Mammary epithelial cell (primary cell): ENCODE data around the gene NABP2.

ENCODE experiments used
- CTCF ChIP-seq, 2 donors: IDR thresholded peaks in 1 of 2; conservative IDR thresholded peaks in 1 of 2; 2 replicates each; pipeline ENCODE4 v1.5.1; 2011 to 2012; ENCODE audit warnings: inconsistent platforms in 2 of 2, low read length in 2 of 2, mild to moderate bottlenecking in 2 of 2, control low read depth in 1 of 2, low read depth in 1 of 2; ENCODE audit not compliant: insufficient read depth in 1 of 2; ENCODE audit errors: extremely low read depth in 1 of 2
- EZH2 ChIP-seq: IDR thresholded peaks from 2 replicates; pipeline ENCODE4 v1.6.1; 2012; ENCODE audit warnings: low read length, inconsistent platforms, borderline replicate concordance

DNA sequence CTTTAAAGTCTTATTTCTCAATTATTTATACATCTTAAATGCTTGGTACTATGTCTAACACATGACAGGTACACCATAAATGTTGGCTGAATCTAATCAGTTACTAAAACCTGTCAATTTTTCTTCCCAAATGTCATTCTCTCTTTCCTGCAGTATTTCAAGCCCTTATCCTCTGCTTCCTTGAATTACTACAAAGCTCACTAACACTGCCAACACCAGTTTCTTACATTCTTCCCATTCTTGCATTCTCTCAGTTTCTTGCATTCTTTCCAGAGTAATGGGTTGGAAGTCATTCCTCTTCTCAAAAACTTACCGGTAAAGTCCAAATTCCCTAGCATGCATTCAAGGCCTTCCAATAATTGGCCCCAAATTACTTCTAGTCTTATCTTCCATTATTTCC is 25.3 kb upstream of the NABP2 start:
- TF ChIP-seq CTCF (conservative IDR thresholded peaks at IDR 0.05 in 1 of 2, IDR thresholded peaks at IDR 0.05 in 1 of 2; ENCODE audit: extremely low read depth in 1 of 2, insufficient read depth in 1 of 2, low read depth in 1 of 2, low read length in 2 of 2) (no peak), EZH2 (no peak)
